Glutamatergic neuron (in vitro differentiated cells): ENCODE data around the gene ZNF665. TPM values are rescaled to one million over a fixed set of nuclear protein-coding genes. Genes with fewer than 3 reads are reported as not detected.
"Not testable (repeated sequence)": the region's sequence is repeated elsewhere in the genome, so short reads cannot be mapped to it uniquely, and the experiment has no call there.

Source experiments
- DNase-seq: peaks from one replicate; pipeline ENCODE4 v3.0.0; 2022
- H3K27ac Mint-ChIP-seq: one replicate; pipeline ENCODE4 v1.8.0; 2020; ENCODE audit warnings: mild to moderate bottlenecking, mixed read lengths, inconsistent platforms; ENCODE audit not compliant: unreplicated experiment
- H3K27me3 Mint-ChIP-seq: one replicate; pipeline ENCODE4 v1.8.0; 2020; ENCODE audit warnings: mild to moderate bottlenecking, moderate library complexity, mixed read lengths, inconsistent platforms; ENCODE audit not compliant: unreplicated experiment
- H3K36me3 Mint-ChIP-seq: one replicate; pipeline ENCODE4 v1.8.0; 2020; ENCODE audit warnings: mild to moderate bottlenecking, mixed read lengths, inconsistent platforms; ENCODE audit not compliant: unreplicated experiment
- H3K4me1 Mint-ChIP-seq: one replicate; pipeline ENCODE4 v1.8.0; 2020; ENCODE audit warnings: mild to moderate bottlenecking, low read depth, mixed read lengths, inconsistent platforms; ENCODE audit not compliant: unreplicated experiment
- H3K4me3 Mint-ChIP-seq: one replicate; pipeline ENCODE4 v1.8.0; 2020; ENCODE audit warnings: mild to moderate bottlenecking, mixed read lengths, inconsistent platforms; ENCODE audit not compliant: unreplicated experiment
- H3K9me3 Mint-ChIP-seq: one replicate; pipeline ENCODE4 v1.8.0; 2020; ENCODE audit warnings: mild to moderate bottlenecking, moderate library complexity, mixed read lengths, inconsistent platforms; ENCODE audit not compliant: unreplicated experiment
- CTCF ChIP-seq: fragments of 200-600 bp; sonication (generic); IDR thresholded peaks from one replicate; pipeline ENCODE4 v1.5.0; 2021; ENCODE audit not compliant: partially characterized antibody, unreplicated experiment
- long read RNA-seq: library from polyadenylated mRNA; unstranded; transcript quantifications from one replicate; pipeline ENCODE4 v2.0.0, GENCODE V29; 2020; ENCODE audit not compliant: unreplicated experiment
- total RNA-seq: library from RNA; stranded (reverse); fragmentation: NEBNext Ultra II Directional; extraction: Animal tissue kit (Norgen Biotek cat#: 25700); gene quantifications from one replicate; pipeline ENCODE4 v1.2.1, GENCODE V29; 2021; ENCODE audit not compliant: unreplicated experiment

Gene ZNF665
- total RNA-seq: 1.1 TPM
- long read RNA-seq, full-length matches to known transcripts: 1 of 1 reads
- long read RNA-seq, partial matches to known transcripts: 0 of 1 reads
- long read RNA-seq, other reads (novel, unspliced or antisense): 0 of 1 reads

DNA sequence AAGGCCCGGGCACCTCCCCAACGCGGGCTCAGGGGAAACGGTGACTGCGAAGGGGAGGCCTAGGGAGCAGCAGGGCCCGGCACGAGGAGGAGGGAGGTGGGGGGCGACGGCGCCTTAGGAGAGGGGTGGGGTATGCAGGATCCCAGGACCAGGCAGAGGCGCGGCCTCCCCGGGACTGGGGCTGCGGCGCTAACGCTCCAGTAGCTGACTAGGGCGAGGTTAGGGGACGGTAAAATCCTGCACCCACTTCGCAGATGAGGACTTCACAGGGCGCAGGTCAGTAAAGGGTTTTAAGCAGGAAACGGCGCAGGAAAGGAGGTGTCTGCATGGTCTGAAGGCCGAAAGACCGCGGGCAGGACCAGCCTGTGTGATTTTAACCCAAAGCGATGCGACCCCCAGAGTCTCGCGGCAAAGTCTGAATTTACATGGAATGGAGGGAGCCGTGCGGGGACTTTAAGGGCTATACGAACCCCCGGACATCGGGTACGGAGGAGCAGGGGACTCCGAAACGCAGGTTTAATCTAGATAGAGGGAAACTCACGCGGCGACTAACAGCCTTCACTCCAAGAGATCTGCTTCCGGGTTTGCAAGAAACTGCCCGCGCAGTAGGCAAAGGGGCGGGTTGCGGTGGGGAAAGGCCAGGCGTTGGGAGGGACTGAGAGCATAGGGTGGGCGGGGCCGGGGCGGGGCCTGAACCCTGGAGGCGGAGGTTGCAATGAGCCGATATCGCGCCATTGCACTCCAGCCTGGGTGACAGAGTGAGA, at the start of gene ZNF665:
Gene ZNF665, minus strand, starts transcription at position 588 of the 764 bp plus-strand sequence. CDS start 10,460 bp downstream, outside the sequence.
- Mint-ChIP-seq H3K27ac (peak within 1 kb of the TSS; percentile 28), H3K4me1 (peaks cover 3% of the 10 kb centered on the region), H3K36me3 (peaks cover 9% of the 10 kb centered on the region), H3K4me3 (peak within 1 kb of the TSS; percentile 81), H3K9me3 (peaks cover 7% of the 10 kb centered on the region), H3K27me3 (peaks cover 7% of the 10 kb centered on the region)
- TF ChIP-seq CTCF: no peak
- DNase-seq: peak; percentile 82

DNA sequence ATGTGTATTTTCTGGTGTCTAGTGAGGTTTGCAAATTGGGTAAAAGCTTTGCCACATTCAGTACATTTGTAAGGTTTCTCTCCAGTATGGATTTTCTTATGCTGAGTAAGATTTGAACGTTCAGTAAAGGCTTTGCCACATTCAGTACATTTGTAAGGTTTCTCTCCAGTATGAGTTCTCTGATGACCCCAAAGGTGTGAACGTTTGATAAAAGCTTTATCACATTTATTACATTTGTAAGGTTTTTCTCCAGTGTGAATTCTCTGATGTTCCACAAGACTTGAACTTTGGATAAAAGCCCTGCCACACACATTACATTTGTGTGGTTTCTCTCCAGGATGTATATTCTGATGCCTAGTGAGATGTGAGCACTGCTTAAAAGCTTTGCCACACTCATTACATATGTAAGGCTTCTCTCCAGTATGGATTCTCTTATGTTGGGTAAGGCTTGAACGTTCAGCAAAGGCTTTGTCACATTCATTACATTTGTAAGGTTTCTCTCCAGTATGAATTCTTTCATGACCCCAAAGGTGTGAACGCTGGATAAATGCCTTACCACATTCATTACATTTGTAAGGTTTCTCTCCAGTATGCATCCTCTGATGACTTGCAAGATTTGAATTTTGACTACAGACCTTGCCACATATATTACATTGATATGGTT, 44.1 kb upstream of the ZNF665 start:
- Mint-ChIP-seq H3K36me3 (peaks cover 63% of the 10 kb centered on the region), H3K4me3 (no peak overlapping the region), H3K27me3 (peaks cover 1% of the 10 kb centered on the region), H3K4me1 (no peaks in the 10 kb centered on the region), H3K27ac (no peak overlapping the region), H3K9me3 (peaks cover 19% of the 10 kb centered on the region)
- no peak for DNase-seq
- no peak for TF ChIP-seq CTCF

- TF ChIP-seq CTCF: no peak
- Mint-ChIP-seq H3K4me1 (no peaks in the 10 kb centered on the region), H3K27ac (no peak overlapping the region), H3K36me3 (peaks cover 36% of the 10 kb centered on the region), H3K27me3 (peaks cover 3% of the 10 kb centered on the region), H3K4me3 (no peak overlapping the region), H3K9me3 (peaks cover 17% of the 10 kb centered on the region)
- DNase-seq: no peak
Measured at GRCh38 chr19:53224606-53225005, 31.4 kb upstream of the ZNF665 start.

DNA sequence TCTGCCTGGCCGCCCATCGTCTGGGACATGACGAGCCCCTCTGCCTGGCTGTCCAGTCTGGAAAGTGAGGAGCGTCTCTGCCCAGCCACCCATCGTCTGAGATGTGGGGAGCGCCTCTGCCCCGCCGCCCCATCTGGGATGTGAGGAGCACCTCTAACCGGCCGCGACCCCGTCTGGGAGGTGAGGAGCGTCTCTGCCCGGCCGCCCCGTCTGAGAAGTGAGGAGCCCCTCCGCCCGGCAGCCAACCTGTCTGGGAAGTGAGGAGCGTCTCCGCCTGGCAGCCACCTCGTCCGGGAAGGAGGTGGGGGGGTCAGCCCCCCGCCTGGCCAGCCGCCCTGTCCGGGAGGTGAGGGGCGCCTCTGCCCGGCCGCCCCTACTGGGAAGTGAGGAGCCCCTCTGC, 29.6 kb upstream of the ZNF665 start:
- not testable (repeated sequence) for H3K27ac Mint-ChIP-seq, H3K27me3 Mint-ChIP-seq, H3K4me1 Mint-ChIP-seq, H3K4me3 Mint-ChIP-seq, DNase-seq
- H3K9me3 Mint-ChIP-seq: peaks cover 14% of the 10 kb centered on the region
- H3K36me3 Mint-ChIP-seq: peaks cover 29% of the 10 kb centered on the region

DNA sequence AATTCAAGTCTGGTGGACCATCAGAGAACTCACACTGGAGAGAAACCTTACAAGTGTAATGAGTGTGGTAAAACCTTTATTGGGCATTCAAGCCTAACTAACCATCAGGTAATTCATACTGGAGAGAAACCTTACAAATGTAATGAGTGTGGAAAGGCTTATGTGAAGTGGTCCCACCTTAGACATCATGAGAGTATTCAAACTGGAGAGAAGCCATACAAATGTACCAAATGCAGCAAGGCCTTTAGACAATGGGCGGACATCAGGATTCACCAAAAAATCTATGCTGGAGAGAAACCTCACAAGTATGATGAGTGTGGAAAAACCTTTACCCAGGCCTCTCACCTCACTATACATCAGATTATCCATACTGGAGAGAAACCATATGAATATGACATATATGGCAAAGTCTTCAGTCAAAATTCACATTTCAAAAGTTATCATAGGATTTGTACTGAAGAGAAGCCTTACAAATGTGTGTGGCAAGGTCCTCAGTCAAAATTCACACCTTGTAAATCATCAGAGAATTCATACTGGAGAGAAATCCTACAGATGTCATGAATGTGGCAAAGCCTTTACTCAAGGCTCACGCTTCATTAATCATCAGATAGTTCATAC, 19.7 kb upstream of the ZNF665 start:
- TF ChIP-seq CTCF: no peak
- no peaks in the 10 kb centered on the region for H3K27me3 Mint-ChIP-seq
- H3K36me3 Mint-ChIP-seq: peaks cover 46% of the 10 kb centered on the region
- no peak overlapping the region for H3K4me3 Mint-ChIP-seq
- no peak for DNase-seq
- no peaks in the 10 kb centered on the region for H3K4me1 Mint-ChIP-seq
- H3K9me3 Mint-ChIP-seq: peaks cover 15% of the 10 kb centered on the region
- no peak overlapping the region for H3K27ac Mint-ChIP-seq

GRCh38 chr19:53211554-53211953, 18.4 kb upstream of the ZNF665 start:
- H3K27me3 Mint-ChIP-seq, H3K4me3 Mint-ChIP-seq, H3K4me1 Mint-ChIP-seq, H3K27ac Mint-ChIP-seq, DNase-seq: not testable (repeated sequence)
- H3K9me3 Mint-ChIP-seq: peaks cover 17% of the 10 kb centered on the region
- H3K36me3 Mint-ChIP-seq: peaks cover 56% of the 10 kb centered on the region
